ENCODE measurements around the gene BNC2.

Gene BNC2

DNA sequence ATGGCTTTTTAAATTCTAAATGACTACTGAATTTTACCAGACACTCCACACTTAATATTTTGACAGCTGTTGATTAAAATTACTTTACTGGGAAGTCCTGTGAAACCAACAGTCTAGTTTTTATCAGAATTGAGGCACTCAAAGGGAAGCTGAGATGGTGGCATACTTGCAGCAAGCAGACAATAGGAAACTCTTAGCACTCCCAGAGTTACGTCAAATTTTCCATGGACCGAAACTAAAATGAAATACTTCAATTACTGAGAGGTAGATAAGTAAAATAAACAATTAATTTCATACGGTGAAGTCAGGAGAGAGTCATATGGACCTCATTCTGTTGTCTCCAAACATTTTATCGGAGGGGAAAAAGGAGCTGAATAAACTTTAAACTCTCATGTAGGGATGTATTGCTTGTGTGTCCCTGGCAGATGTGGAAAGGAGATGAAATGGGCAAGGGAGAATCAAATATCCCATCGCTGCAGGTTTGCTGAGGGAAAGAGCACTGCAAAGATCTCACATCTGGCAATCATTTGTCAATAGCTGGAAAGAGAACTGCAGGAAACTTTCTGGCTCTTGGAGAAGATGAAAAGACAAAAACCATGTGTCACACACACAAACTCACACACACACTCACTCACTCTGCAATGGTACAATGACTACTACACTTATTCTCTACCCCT is 189.4 kb downstream of the BNC2 start:
- TF ChIP-seq, protein P1, sequence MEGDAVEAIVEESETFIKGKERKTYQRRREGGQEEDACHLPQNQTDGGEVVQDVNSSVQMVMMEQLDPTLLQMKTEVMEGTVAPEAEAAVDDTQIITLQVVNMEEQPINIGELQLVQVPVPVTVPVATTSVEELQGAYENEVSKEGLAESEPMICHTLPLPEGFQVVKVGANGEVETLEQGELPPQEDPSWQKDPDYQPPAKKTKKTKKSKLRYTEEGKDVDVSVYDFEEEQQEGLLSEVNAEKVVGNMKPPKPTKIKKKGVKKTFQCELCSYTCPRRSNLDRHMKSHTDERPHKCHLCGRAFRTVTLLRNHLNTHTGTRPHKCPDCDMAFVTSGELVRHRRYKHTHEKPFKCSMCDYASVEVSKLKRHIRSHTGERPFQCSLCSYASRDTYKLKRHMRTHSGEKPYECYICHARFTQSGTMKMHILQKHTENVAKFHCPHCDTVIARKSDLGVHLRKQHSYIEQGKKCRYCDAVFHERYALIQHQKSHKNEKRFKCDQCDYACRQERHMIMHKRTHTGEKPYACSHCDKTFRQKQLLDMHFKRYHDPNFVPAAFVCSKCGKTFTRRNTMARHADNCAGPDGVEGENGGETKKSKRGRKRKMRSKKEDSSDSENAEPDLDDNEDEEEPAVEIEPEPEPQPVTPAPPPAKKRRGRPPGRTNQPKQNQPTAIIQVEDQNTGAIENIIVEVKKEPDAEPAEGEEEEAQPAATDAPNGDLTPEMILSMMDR (IDR thresholded peaks at IDR 0.05; ENCODE audit: low read depth, low read length), result no peak
- H3K4me3 ChIP-seq (replicated peaks in 1 of 2; ENCODE audit: low read depth in 2 of 2, low read length in 2 of 2), result no peak overlapping the region
- peak; percentile 37 to 40 for DNase-seq (ENCODE audit: low read depth in 2 of 2)

DNA sequence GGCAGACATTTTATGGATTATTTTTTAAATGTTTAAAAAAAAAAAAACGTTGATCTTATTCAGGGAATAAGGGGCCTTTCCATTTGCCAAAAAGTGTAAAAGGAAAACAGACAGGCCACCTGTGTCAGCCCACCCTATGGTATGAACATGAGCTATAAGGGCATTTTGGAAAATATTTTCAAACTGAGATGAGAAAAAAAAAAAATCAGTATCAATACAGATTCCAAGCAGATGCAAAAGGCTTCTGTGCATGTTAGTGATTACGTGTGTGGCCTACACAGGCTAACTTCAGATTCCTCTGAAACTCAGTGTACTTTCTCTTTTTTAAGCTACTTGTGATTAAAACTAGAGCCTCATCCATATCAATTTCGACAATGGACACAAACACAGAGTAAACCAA is 189.9 kb downstream of the BNC2 start:
- TF ChIP-seq, protein P1 (IDR thresholded peaks at IDR 0.05; ENCODE audit: low read depth, low read length), result no peak
- no peak overlapping the region for H3K4me3 ChIP-seq (replicated peaks in 1 of 2; ENCODE audit: low read depth in 2 of 2, low read length in 2 of 2)
- no peak for DNase-seq (ENCODE audit: low read depth in 2 of 2)

DNA sequence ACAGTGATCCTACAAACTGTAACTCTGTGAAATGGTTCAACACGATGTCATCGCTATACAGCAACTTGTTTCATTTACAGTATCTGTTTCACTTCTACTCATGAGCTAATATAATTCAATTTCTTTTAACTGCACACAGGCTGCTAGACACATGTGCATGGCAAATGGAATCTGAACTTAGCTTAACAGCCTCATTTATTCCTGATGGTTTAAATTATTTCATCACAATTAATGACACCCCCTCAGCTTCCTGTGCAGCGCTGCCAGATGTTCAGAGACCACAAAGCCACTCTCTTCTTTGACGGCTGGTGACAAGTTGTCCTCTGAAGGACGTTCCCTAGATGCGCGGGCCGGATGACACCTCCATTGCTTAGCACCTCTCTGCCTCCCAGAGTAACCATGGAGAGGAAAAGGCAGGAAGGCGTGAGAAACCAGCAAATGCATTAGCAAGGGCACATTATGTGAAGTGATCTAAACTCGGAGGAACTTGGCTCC is 191.1 kb downstream of the BNC2 start:
- no peak overlapping the region for H3K4me3 ChIP-seq (replicated peaks in 1 of 2; ENCODE audit: low read depth in 2 of 2, low read length in 2 of 2)
- TF ChIP-seq, protein P1 (IDR thresholded peaks at IDR 0.05; ENCODE audit: low read depth, low read length), result no peak
- no peak for DNase-seq (ENCODE audit: low read depth in 2 of 2)

DNA sequence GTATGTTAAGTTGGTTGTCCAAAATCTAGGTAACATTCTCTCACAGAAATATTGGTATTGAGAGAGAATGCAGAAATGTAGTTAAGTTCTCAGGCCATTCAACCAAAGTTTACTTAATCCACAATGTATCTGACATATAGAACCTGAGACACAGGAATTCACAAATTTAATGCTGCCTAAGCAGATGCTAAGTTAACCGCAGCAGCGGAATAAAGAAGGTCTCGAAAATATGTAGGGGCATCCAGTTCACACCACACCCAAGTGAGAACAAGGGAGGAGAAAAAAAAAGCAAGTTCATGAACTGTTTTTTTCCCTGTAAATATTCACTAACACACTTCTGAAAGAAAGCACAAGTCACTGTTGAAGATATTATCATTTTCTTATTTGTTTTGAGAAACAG is 194.0 kb downstream of the BNC2 start:
- TF ChIP-seq, protein P1 (IDR thresholded peaks at IDR 0.05; ENCODE audit: low read depth, low read length), result no peak
- DNase-seq (ENCODE audit: low read depth in 2 of 2), result no peak
- H3K4me3 ChIP-seq (replicated peaks in 1 of 2; ENCODE audit: low read depth in 2 of 2, low read length in 2 of 2), result no peak overlapping the region

DNA sequence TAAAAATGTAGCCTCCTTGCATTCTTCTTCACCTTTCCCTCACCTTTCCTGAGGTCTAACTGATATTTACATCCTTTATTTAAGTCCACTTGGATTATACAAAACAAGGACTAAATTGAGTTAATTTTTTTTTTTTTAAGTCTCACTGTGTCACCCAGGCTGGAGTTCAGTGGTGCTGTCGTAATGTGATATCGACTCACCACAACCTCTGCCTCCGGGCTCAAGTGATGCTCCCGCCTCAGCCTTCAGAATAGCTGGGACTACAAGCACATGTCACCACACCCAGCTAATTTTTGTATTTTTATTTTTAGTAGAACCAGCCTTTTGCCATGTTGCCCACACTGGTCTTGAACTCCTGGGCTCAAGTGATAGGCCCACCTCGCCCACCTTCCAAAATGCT is 195.3 kb downstream of the BNC2 start:
- DNase-seq (ENCODE audit: low read depth in 2 of 2), result no peak
- no peak overlapping the region for H3K4me3 ChIP-seq (replicated peaks in 1 of 2; ENCODE audit: low read depth in 2 of 2, low read length in 2 of 2)
- TF ChIP-seq, protein P1 (IDR thresholded peaks at IDR 0.05; ENCODE audit: low read depth, low read length), result no peak

DNA sequence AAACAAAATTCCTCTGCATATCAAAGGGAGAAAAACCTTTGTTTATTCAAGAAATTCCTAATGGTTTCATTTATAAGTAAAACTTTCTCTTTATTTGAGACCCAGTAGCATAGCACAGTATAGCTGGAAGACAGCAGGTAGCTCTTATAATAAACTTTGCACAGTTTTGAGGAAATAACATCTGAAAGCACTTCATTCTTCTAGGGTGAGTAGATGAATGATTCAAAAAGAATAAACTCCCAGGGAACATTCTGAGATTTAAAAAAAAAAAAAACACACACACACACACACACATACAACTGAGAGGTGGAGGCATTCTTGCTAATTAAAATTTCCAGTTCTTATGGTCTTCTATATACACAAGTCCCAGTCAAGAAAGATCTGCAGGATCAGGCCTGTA is 197.3 kb downstream of the BNC2 start:
- DNase-seq (ENCODE audit: low read depth in 2 of 2), result no peak
- TF ChIP-seq, protein P1 (IDR thresholded peaks at IDR 0.05; ENCODE audit: low read depth, low read length), result no peak
- H3K4me3 ChIP-seq (replicated peaks in 1 of 2; ENCODE audit: low read depth in 2 of 2, low read length in 2 of 2), result no peak overlapping the region

DNA sequence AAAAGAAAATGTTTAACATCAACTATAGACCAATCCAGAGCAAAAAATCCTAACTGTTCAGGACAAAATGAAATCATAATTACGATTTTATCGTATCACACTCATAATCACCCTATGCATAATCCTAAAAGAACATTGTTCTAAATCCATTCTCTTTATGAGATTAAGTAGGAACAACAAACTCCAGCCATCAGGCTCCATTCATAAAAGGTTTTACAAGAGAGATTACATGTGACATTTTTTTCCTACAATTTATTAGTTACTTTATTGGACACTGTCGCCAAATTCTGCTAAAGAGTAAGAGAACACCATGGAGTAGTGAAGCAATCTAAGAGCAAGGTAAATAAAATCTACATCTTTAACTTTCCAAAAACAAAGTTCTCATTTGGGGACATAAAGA is 198.0 kb downstream of the BNC2 start:
- DNase-seq (ENCODE audit: low read depth in 2 of 2), result no peak
- TF ChIP-seq, protein P1 (IDR thresholded peaks at IDR 0.05; ENCODE audit: low read depth, low read length), result no peak
- no peak overlapping the region for H3K4me3 ChIP-seq (replicated peaks in 1 of 2; ENCODE audit: low read depth in 2 of 2, low read length in 2 of 2)
